Upper lobe of left lung (tissue), 6 donors: ENCODE results near the gene LPAR2. TPM values are rescaled to one million over a fixed set of nuclear protein-coding genes. Genes with fewer than 3 reads are reported as not detected.

Source experiments
- ATAC-seq, 2 donors: fragments of 200-7000 bp; cut with Tn5 transposase; one replicate each; pipeline ENCODE4 v1.9.1; 2022; ENCODE audit warnings: mild to moderate bottlenecking in 2 of 2, moderate library complexity in 2 of 2; ENCODE audit not compliant: low FRiP score in 2 of 2
- DNase-seq, 2 donors: peaks; one replicate each; pipeline ENCODE4 v3.0.0-alpha.2; 2019 to 2020
- H3K27ac ChIP-seq, 4 donors: fragments of 200-600 bp; sonication (generic); one replicate each; pipeline ENCODE4 v1.5.1; 2016 to 2019
- H3K27me3 ChIP-seq, 4 donors: fragments of 200-600 bp; sonication (generic); one replicate each; pipeline ENCODE4 v1.5.1; 2017 to 2019
- H3K36me3 ChIP-seq, 4 donors: fragments of 200-600 bp; sonication (generic); one replicate each; pipeline ENCODE4 v1.5.1; 2016 to 2019
- H3K4me1 ChIP-seq, 4 donors: fragments of 200-600 bp; sonication (generic); one replicate each; pipeline ENCODE4 v1.5.1; 2018 to 2019
- H3K4me3 ChIP-seq, 4 donors: fragments of 200-600 bp; sonication (generic); one replicate each; pipeline ENCODE4 v1.5.1; 2017 to 2019; ENCODE audit warnings: mild to moderate bottlenecking in 2 of 4, moderate library complexity in 1 of 4
- H3K9me3 ChIP-seq, 4 donors: fragments of 200-600 bp; sonication (generic); one replicate each; pipeline ENCODE4 v1.5.1; 2018 to 2019
- CTCF ChIP-seq, 6 experiments: fragments of 450-650 bp in 4 of 6; fragments of 200-600 bp in 2 of 6; sonication (generic) in 2 of 6; IDR thresholded peaks; one replicate each; pipeline ENCODE4 v1.5.1; 2016 to 2019; ENCODE audit warnings: antibody characterized with exemption in 6 of 6
- EP300 ChIP-seq, 4 donors: sonication (generic); formaldehyde crosslinking; IDR thresholded peaks; one replicate each; pipeline ENCODE4 v1.5.1; 2017; ENCODE audit warnings: antibody characterized with exemption in 4 of 4, control low read depth in 2 of 4
- POLR2A ChIP-seq, 4 donors: fragments of 450-650 bp; IDR thresholded peaks; one replicate each; pipeline ENCODE4 v1.5.1; 2016 to 2017; ENCODE audit warnings: antibody characterized with exemption in 4 of 4, mild to moderate bottlenecking in 2 of 4
- POLR2AphosphoS5 ChIP-seq, 2 donors: sonication (generic); formaldehyde crosslinking; IDR thresholded peaks; one replicate each; pipeline ENCODE4 v1.5.1; 2017; ENCODE audit warnings: antibody characterized with exemption in 2 of 2
- WGBS, 2 donors: methylation state at CpG; one replicate each; pipeline ENCODE4 v1.1.5; 2017 to 2018; 5-methylcytosine and 5-hydroxymethylcytosine counted together
- total RNA-seq, 6 donors: library from RNA; depleted of rRNA in 4 of 6; stranded (reverse); fragments of >200 nt in 4 of 6; gene quantifications; one replicate each; pipeline versions ENCODE4 v1.1.0 to v1.2.1, GENCODE V29; 2016 to 2021
- donor health status: DM: no; HTN: no; CAD: no; lungs with moderate emphysema.
- donor health status: DM: no; HTN: yes; CAD: no; lungs with severe emphysema.

The LPAR2 gene
- total RNA-seq, 6 donors from 2014 or later, result 16.4 to 51.3 (median 24.1) TPM

- no peaks in the 10 kb centered on the region for H3K27me3 ChIP-seq
- H3K27ac ChIP-seq, result peak overlapping the region in 2 of 4 donors; percentile 20 to 69
- ATAC-seq, result no peak
These were observed 30.2 kb downstream of the LPAR2 start for GRCh38 chr19:19597809-19598306.

GRCh38 chr19:19595171-19595701, 32.8 kb downstream of the LPAR2 start:
- DNase-seq (peak in 1 of 2 donors; percentile 76), ATAC-seq (peak; percentile 62 to 79)
- no peaks in the 10 kb centered on the region for H3K9me3 ChIP-seq
- no peaks in the 10 kb centered on the region for H3K27me3 ChIP-seq
- peaks cover 13 to 41% (median 21%) of the 10 kb centered on the region in 4 donors for H3K4me1 ChIP-seq
- TF ChIP-seq POLR2AphosphoS5 (IDR thresholded peaks at IDR 0.05) (no peak), POLR2A (IDR thresholded peaks at IDR 0.05) (peak in 1 of 4 donors; percentile 21), EP300 (IDR thresholded peaks at IDR 0.05) (no peak)
- no peaks in the 10 kb centered on the region for H3K36me3 ChIP-seq
- H3K4me3 ChIP-seq, result no peak overlapping the region
- H3K27ac ChIP-seq, result peak overlapping the region; percentile 32 to 68 (median 46)
- 40 to 61% methylated on average over 4 to 6 of the region's 8 CpGs for WGBS, 2 donors

More at GRCh38 chr19:19597809-19598306, 30.2 kb downstream of the LPAR2 start:
- H3K36me3 ChIP-seq, result no peaks in the 10 kb centered on the region
- H3K9me3 ChIP-seq, result no peaks in the 10 kb centered on the region
- no peak for DNase-seq
- TF ChIP-seq EP300 (IDR thresholded peaks at IDR 0.05) (peak in 1 of 4 donors; percentile 33), POLR2AphosphoS5 (IDR thresholded peaks at IDR 0.05) (peak in 1 of 2 donors; percentile 31), CTCF (IDR thresholded peaks at IDR 0.05) (no peak), POLR2A (IDR thresholded peaks at IDR 0.05) (no peak)
- WGBS, 2 donors, result 66 to 74% methylated on average over 8 of the region's 8 CpGs
- H3K4me1 ChIP-seq, result peaks cover 0 to 26% (median 8%) of the 10 kb centered on the region in 4 donors
- no peak overlapping the region for H3K4me3 ChIP-seq

- Histone ChIP-seq H3K27ac (peak overlapping the region; percentile 32 to 68 (median 46)), H3K27me3 (no peaks in the 10 kb centered on the region), H3K9me3 (no peaks in the 10 kb centered on the region), H3K4me1 (peaks cover 13 to 41% (median 21%) of the 10 kb centered on the region in 4 donors), H3K4me3 (no peak overlapping the region), H3K36me3 (no peaks in the 10 kb centered on the region)
- no peak for TF ChIP-seq POLR2A (IDR thresholded peaks at IDR 0.05)
- DNase-seq (no peak), ATAC-seq (no peak)
- WGBS, 2 donors, result 82 to 87% methylated on average over 4 of the region's 4 CpGs
These were observed 33.6 kb downstream of the LPAR2 start for GRCh38 chr19:19594381-19594780.

GRCh38 chr19:19592690-19593089, 35.3 kb downstream of the LPAR2 start:
- Histone ChIP-seq H3K4me1 (peaks cover 13 to 41% (median 21%) of the 10 kb centered on the region in 4 donors), H3K27ac (no peak overlapping the region), H3K9me3 (no peaks in the 10 kb centered on the region), H3K4me3 (no peak overlapping the region), H3K36me3 (no peaks in the 10 kb centered on the region), H3K27me3 (no peaks in the 10 kb centered on the region)
- WGBS, 2 donors, result 97 to 99% methylated on average over 4 to 8 of the region's 10 CpGs
- ATAC-seq (peak in 1 of 2 donors; percentile 53), DNase-seq (no peak)
- TF ChIP-seq POLR2A (IDR thresholded peaks at IDR 0.05) (no peak), POLR2AphosphoS5 (IDR thresholded peaks at IDR 0.05) (no peak), EP300 (IDR thresholded peaks at IDR 0.05) (no peak), CTCF (IDR thresholded peaks at IDR 0.05) (no peak)

- H3K27me3 ChIP-seq, result no peaks in the 10 kb centered on the region
- H3K36me3 ChIP-seq, result no peaks in the 10 kb centered on the region
- H3K4me1 ChIP-seq, result peaks cover 13 to 36% (median 21%) of the 10 kb centered on the region in 4 donors
- TF ChIP-seq POLR2AphosphoS5 (IDR thresholded peaks at IDR 0.05) (peak; percentile 34 to 65), POLR2A (IDR thresholded peaks at IDR 0.05) (no peak), CTCF (IDR thresholded peaks at IDR 0.05) (no peak), EP300 (IDR thresholded peaks at IDR 0.05) (peak in 1 of 4 donors; percentile 48)
- 48 to 50% methylated on average over 6 to 13 of the region's 13 CpGs for WGBS, 2 donors
- DNase-seq, result peak in 1 of 2 donors; percentile 77
- H3K9me3 ChIP-seq, result no peaks in the 10 kb centered on the region
- peak; percentile 50 to 71 for ATAC-seq
- H3K27ac ChIP-seq, result peak overlapping the region; percentile 55 to 86 (median 58)
- no peak overlapping the region for H3K4me3 ChIP-seq
These were observed 36.7 kb downstream of the LPAR2 start for GRCh38 chr19:19591133-19591825.
